ENCODE data around the gene OR5A2.
"Not testable (repeated sequence)": the region's sequence is repeated elsewhere in the genome, so short reads cannot be mapped to it uniquely, and the experiment has no call there.

Gene OR5A2

DNA sequence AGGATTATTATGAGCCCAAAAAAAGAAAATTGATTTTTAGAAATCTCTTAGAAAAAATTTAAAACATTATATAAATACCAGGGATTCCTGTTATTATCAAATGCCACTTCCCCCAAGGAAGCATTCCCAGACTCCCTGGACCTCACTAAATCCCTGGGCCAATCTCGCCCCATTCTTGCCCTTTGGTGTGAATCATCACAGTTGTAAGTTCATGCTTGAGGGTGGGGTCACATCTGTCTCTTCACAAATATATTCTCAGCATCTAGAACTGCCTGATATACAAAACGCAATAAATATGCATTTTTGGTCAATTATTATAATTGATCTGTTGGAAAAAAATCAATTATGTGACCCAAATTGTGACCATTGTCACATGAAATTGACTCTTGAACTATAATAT is 22.3 kb upstream of the OR5A2 start:
- H3K4me3 ChIP-seq (ENCODE audit: low read depth, low read length): no peak overlapping the region
- TF ChIP-seq, protein P1, sequence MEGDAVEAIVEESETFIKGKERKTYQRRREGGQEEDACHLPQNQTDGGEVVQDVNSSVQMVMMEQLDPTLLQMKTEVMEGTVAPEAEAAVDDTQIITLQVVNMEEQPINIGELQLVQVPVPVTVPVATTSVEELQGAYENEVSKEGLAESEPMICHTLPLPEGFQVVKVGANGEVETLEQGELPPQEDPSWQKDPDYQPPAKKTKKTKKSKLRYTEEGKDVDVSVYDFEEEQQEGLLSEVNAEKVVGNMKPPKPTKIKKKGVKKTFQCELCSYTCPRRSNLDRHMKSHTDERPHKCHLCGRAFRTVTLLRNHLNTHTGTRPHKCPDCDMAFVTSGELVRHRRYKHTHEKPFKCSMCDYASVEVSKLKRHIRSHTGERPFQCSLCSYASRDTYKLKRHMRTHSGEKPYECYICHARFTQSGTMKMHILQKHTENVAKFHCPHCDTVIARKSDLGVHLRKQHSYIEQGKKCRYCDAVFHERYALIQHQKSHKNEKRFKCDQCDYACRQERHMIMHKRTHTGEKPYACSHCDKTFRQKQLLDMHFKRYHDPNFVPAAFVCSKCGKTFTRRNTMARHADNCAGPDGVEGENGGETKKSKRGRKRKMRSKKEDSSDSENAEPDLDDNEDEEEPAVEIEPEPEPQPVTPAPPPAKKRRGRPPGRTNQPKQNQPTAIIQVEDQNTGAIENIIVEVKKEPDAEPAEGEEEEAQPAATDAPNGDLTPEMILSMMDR (IDR thresholded peaks at IDR 0.05; ENCODE audit: low read depth, low read length, missing control alignments): no peak
- DNase-seq (ENCODE audit: low read depth): no peak

DNA sequence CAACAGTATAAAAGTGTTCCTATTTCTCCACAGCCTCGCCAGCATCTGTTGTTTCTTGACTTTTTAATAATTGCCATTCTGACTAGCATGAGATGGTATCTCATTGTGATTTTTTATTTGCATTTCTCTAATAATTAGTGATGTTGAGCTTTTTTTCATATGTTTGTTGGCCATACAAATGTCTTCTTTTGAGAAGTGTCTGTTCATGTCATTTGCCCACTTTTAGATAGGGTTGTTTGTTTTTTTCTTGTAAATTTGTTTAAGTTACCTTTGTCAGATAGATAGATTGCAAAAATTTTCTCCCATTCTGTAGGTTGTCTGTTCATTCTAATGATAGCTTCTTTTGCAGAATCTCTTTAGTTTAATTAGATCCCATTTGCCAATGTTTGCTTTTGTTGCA is 19.4 kb upstream of the OR5A2 start:
- not testable (repeated sequence) for DNase-seq (ENCODE audit: low read depth); H3K4me3 ChIP-seq (ENCODE audit: low read depth, low read length)

DNA sequence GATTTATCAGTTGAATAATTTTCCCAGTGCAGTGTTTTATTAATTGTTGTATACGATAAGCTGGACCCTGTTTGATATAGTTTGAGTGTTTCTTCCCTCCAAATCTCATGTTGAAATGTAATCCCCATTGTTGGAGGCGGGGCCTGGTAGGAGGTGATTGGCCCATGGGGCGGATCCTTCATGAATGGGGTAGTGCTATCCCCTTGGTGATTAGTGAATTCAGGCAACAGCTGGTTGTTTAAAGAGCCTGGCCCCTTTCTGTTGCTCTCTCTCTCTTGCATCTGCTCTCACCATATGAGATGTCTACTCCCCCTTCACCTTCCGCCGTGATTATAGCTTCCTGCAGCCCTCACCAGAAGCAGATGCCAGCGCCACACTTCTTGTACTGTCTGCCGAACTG is 11.6 kb upstream of the OR5A2 start:
- TF ChIP-seq, protein P1 (IDR thresholded peaks at IDR 0.05; ENCODE audit: low read depth, low read length, missing control alignments): no peak
- H3K4me3 ChIP-seq (ENCODE audit: low read depth, low read length): no peak overlapping the region
- no peak for DNase-seq (ENCODE audit: low read depth)

DNA sequence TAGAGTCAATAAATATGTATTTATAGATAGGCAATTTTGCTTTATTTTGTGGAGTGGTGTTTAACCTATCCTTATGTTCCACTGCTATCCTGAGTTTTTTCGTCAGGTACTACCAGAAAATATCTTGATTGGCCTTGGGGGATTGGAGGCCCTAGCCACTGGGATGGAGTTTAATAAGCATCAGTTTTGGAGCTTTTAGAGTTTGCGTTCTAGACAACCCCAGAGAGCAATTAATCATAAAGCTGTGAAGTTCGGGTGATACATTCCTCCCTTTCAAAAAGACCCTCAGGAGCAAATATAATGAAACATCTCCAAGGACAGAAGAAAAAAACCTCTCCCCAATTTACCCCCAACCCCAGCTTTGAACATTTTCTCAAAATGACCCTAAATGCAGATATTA is 10.0 kb upstream of the OR5A2 start, which contains the start of gene OR5A1:
Gene OR5A1 (plus strand): TSS at position 301 of the 400 bp plus-strand sequence. CDS start 6,700 bp downstream, outside the sequence.
- no peak for DNase-seq (ENCODE audit: low read depth)
- no peak within 1 kb of the TSS for H3K4me3 ChIP-seq (ENCODE audit: low read depth, low read length)
- TF ChIP-seq, protein P1 (IDR thresholded peaks at IDR 0.05; ENCODE audit: low read depth, low read length, missing control alignments): no peak

DNA sequence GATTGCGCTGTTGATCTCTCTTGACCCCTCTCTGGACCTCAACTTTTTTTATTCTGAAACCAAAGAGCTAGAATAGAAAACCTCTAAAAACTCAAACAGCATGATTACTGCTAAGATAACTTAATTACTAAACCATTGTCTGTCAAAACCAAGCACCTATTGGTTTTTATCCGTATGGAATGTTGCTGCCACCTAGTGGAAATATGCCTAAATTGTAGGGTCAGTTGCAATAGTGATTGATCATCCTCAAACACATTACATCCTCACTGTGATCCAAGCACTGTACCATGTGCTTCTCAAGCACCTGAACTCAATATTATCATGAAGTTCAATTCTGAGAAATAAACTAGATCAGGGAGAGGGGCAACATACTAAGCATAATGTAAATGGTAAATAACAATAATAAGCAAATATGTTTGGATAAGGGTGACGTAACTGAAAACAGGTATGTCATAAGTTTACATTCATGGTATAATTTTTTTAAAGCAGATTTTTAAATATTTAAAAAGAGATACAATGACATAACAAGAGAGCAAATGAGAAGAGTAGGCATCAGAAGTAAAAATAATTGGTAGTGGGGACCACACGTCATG is 3.8 kb upstream of the OR5A2 start:
- TF ChIP-seq, protein P1 (IDR thresholded peaks at IDR 0.05; ENCODE audit: low read depth, low read length, missing control alignments): peak; percentile 73
- peak; percentile 35 for DNase-seq (ENCODE audit: low read depth)
- no peak overlapping the region for H3K4me3 ChIP-seq (ENCODE audit: low read depth, low read length)

DNA sequence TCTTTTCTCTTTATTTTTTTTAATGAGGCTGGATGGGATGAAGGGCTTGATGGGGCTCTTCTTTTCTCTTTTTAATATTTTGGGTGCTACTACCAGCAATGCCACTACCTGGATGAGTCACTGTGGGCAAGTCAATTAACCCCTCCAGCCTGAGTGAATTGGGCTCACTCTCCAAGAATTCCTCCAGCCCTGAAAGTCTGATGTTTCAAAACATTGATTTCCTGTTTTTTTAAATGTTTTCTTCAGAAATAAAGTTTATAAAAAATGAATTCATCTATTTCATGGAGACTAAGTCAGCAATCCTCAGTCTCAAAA is 812 bp upstream of the OR5A2 start:
- TF ChIP-seq, protein P1 (IDR thresholded peaks at IDR 0.05; ENCODE audit: low read depth, low read length, missing control alignments): no peak
- H3K4me3 ChIP-seq (ENCODE audit: low read depth, low read length): no peak overlapping the region
- no peak for DNase-seq (ENCODE audit: low read depth)

DNA sequence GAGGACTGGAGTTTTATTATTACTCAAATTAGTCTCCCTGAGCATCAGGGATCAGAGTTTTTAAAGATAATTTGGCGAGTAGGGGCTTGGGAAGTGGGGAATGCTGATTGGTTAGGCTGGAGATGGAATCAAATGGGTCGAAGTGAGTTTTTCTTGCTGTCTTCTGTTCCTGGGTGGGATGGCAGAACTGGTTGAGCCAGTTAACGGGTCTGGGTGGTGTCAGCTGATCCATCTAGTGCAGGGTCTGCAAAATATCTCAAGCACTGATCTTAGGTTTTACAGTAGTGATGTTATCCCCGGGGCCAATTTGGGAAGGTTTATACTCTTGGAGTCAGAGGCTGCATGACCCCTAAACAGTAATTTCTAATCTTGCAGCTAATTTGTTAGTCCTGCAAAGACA is 1.1 kb downstream of the OR5A2 start:
- no peak overlapping the region for H3K4me3 ChIP-seq (ENCODE audit: low read depth, low read length)
- DNase-seq (ENCODE audit: low read depth): no peak
- TF ChIP-seq, protein P1 (IDR thresholded peaks at IDR 0.05; ENCODE audit: low read depth, low read length, missing control alignments): no peak
